ENCODE results near the gene COX7C.
A peak's percentile ranks its signal among the peaks of the same experiment; 100 is the strongest.
"Not testable (repeated sequence)": the region's sequence is repeated elsewhere in the genome, so short reads cannot be mapped to it uniquely, and the experiment has no call there.

The COX7C gene, protein sequence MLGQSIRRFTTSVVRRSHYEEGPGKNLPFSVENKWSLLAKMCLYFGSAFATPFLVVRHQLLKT

DNA sequence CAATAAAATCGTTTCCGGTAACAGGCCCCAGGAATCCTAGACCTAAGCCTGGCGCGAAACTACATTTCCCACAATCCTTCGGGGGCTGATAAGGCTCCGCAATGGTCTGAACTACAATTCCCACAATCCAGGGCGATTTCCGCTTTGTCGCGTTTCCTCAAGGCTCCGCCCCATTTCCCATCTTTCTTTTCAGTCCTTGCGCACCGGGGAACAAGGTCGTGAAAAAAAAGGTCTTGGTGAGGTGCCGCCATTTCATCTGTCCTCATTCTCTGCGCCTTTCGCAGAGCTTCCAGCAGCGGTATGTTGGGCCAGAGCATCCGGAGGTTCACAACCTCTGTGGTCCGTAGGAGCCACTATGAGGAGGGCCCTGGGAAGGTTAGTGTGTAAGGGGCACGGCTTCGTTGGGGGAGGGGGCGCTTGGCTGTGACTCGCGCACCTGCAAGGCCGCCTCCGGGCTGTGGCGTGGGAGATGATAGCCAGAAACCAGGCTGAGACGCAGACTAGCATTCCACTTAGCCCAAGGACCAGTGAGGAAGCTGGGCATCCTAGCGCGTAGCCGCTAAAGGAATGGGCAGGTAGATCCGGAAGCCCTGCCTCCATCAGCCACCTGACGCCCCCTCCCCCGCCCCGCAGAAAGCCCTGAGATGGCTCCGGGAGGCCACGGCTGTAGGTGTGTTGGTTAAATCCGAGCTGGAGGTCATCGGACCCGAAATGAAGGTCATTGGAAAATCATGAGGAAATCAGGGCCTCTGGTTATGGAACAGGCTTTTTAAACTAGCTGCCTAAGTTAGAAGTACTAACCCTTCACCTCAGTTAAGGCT, at the start of gene COX7C:
Gene COX7C, plus strand, starts transcription at position 186 of the 821 bp plus-strand sequence. Its CDS starts 115 bp downstream, at position 301.
- peak; percentile 87 for DNase-seq

DNA sequence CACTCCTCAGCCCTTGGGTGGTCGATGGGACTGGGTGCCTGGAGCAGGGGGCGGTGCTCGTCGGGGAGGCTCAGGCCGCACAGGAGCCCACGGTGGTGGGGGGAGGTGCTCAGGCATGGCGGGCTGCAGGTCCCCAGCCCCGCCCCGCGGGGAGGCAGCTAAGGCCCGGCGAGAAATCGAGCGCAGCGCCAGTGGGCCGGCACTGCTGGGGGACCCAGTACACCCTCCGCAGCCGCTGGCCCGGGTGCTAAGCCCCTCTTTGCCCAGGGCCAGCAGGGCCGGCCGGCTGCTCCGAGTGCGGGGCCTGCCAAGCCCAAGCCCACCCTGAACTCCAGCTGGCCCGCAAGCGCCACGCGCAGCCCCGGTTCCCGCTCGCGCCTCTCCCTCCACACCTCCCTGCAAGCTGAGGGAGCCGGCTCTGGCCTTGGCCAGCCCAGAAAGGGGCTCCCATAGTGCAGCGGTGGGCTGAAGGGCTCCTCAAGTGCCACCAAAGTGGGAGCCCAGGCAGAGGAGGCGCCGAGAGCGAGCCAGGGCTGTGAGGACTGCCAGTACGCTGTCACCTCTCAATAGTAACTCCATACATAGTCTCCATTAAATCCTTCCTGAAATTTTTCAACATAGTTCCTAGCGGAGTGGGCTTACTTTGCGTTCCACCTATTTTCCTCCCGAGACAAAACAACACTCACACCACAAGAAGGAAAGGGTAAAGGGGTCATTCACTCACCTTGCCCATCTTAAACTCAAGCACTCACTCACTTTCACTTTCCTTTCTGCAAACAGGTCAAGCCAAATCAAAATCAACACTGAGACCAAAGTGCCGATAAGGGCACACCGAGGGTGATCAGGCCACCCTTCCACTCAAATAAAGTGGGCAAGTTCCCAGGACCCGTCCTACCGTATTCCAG, 48.0 kb upstream of the COX7C start:
- not testable (repeated sequence) for DNase-seq

DNA sequence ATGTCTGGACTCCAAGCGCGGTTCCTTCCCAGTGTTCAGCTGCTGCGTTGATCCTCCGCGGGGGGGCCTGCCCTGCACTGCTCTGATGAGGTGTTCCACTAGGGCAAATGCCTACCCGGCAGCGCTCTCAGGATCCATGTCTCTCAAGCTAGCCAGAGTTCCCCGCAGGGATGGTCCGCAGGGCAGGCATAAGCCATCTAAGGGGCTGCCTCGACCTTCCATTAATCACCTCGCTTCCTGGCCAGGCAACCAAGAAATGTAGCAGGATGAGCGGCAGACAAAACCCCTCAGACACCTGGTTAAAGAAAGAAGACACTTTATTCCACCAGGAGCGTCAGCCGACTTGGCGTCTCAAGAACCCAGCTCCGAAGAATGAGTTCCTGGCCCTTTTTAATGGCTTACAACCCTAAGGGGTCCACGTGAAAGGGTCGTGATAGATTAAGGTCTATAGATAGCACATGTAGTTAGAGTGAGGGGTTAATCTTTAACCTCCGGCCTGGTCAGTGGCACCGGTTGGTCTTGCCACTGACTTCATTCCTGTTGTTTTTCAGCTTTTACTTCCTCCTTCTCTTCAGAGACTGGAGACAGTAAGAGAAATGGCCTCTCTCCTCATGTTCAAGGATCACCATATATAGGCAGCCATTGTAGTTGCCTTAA, 47.2 kb upstream of the COX7C start:
- DNase-seq, result no peak

DNA sequence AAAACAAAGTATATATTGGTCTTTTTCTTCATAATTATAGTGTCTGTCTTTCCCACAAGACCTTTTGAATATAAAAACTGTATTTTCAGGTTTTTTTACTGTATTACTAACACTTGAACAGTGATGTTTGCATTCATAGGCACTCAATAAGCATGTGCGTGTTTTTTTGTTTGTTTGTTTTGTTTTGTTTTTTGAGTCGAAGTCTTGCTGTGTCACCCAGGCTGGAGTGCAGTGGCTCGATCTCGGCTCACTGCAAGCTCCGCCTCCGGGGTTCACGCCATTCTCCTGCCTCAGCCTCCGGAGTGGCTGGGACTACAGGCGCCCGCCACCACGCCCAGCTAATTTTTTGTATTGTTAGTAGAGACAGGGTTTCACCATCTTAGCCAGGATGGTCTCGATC, 46.6 kb upstream of the COX7C start:
- DNase-seq, result not testable (repeated sequence)

DNA sequence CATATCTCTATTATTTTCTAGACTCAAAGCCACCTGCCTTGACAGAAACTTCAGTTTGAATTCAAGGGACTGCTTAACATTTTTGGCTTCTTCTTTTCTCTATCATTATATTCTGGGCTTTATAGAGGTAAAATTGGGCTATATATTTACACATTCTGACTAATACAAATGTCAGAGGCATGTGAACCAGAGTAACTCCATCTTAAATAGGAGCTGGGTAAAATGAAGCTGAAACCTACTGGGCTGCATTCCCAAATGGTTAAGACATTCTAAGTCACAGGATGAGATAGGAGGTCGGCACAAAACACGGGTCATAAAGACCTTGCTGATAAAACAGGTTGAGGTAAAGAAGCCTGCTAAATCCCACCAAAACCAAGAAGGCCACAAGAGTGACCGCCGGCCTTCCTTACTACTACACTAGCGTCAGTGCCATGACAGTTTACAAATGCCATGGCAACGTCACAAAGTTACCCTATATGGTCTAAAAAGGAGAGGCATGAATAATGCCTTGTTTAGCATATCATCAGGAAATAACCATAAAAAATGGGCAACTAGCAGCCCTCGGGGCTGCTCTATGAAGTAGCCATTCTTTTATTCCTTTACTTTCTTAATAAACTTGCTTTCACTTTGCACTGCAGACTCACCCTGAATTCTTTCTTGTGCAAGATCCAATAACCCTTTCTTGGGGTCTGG, 44.8 kb upstream of the COX7C start:
- no peak for DNase-seq

DNA sequence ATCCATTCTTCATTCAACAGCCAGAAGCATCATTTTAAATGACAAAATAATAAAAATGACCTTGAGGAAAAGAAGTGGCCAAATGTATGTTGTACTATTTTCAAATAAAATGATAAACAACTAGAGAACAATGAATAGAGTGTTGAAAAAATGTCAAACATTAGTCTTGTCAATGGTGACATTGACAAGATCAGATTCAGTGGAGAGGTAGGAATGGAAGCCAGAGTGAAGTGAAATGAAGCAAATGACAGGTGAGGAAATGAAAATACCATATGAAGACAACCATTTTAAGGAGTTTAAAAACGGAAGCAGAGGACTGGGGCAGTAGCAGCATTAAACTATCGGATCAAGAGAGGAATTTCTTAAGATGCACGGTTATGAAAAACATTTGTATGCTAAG, 38.2 kb upstream of the COX7C start:
- DNase-seq, result no peak

DNA sequence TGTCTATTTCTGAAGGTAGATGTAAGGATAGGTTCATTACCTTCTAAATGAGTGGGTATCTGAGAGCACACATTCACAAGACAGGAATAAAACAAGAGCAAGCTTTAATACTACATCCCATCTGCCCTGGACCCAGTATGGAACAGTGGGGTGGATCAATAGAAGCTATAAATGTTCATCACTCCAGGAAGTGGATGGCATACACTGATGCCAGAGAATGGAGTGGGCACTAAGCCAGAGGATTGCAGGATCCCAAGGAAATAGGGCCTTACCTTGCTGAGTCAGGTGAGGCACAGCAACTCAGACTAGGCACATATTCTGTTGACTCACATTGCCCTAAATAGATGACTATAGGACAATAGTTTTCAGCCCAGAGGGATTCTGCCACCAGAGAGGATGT, 21.3 kb upstream of the COX7C start:
- no peak for DNase-seq

DNA sequence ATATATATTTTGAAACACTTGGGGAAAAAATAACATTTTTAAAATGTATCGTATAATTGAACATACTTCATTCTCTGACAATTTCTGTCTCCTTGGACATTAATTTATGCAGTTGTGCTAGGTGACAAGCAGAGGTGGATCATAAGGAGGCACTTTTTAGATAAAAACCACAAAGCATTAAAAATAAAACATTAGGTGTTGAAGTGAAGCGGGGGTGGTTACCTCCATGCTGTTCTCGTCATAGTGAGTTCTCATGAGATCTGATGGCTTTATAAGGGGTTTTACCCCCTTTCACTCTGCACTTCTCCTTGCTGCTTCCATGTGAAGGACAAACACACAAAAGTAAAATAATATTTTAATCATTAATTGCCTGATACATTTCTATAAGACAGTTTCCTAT, 11.9 kb upstream of the COX7C start:
- no peak for DNase-seq

DNA sequence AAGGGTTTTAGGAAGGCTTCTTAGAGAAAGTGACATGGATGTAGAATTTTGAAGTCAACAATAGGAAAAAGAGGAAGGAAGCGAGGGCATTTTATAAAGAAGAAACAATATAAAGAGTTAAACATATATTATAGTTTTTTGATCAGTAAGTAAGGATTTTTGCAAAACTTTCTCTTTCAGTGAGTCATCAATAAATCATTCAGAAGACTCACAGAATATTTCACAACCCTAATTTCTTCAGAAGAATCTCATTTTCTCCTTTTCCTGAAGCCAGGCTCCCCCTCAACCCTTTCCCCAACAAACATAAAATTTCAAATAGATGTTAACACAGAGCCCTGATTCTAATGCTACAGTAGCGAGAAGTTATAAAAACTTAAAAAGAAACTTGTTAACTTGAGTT, 4.3 kb upstream of the COX7C start:
- no peak for DNase-seq

DNA sequence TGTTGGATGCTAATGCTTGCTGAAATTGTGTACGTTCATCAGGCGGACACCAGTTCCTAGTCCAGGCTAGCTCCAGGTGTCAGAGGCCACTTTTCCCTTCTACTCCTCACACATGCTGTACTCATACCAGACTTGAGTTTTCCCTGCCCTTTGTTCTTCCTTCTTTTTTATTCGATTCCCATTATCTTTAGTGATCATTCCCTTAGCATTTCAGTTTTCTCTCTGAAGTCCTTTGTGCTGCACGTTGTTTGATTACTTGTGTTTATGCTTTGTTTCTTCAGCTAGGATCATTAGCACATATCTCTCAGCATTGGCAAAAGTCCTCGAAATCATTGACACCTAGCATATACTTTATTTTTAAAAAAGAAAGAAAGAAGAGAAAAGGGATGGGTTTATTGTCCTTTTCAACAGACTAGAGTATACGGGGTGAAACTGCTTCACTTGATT, 409 bp upstream of the COX7C start:
- no peak for DNase-seq

DNA sequence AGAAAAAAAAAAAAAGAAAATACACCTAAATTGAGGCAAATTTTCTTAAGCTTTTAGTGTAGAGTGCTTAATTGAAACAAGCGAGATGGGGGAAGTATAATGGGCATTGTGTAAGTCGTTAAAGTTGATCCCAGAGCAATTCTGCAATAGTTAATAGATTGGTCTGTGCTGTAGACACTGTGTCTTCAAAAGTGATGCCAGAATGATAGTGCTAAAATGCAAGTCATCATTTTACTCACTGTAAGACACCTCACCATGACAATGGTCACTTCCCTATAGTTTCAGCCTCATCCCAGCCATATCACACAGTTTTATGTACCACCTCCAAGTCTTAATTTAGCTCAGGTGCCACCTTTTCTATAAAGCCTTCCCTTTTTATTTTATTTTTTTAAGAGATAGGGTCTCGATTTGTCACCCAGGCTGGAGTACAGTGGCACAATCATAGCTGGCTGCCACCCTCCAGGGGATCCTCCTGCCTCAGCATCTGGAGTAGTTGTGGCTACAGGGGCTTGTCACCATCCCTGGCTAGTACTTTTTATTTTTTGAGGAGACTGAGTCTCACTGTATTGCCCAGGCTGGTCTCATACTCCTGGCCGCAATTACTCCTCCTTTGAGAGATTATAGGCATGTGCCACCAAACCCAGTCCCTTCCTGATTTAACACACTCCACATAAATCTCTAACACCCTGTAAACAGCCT, 6.2 kb downstream of the COX7C start:
- no peak for DNase-seq

DNA sequence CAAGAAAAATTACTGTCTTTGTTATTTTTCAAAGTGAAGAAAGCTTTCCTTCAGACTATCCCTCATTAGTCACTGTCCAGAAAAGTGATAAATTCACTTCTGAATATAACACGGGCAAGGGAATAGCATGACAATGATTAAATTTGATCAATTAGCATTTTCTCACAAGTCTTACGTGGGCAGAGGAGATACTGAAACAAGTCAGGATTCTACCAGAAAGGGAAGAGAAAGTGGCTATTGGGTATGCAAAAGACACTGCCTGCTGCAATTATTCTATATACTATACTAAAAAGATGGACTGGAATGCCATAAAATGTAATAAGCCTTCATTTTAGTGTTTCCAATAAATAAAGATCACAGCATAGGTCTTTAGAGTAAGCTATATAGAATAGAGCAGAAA, 7.4 kb downstream of the COX7C start:
- DNase-seq, result no peak

DNA sequence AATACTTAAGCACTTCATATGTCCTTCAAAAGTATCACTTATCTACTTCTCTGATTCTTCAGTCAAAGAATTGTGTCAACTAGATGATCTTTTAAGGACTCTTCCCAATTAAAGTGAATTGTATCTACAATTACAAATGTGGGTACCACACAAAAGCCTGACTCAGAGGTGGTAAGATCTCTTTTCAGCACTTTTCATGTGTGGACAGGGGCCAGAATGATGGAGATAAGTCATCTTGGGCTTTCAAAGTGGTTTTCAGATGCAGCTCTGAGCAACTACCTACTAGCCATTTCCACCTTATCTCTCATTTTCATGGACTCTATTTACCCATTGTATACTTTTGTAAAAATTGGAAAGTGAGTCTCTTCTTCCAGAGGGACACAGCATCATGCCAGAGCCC, 8.4 kb downstream of the COX7C start:
- DNase-seq, result no peak

DNA sequence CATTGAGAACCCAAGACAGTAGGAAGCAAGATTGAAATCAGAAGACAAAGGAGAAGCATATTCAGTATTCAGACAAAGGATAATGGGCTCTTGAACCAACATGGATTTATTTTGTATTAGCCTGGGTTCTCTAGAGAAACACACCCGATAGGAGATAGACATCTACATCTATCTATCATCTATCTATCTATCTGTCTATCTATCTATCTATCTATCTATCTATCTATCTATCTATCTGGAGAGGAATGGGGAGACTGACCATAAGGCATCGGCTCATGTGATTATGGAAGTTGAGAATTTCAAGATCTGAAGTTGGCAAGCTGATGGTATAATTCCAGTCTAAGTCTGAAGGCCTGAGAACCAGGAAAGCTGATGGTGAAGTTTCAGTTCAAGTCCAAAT, 13.4 kb downstream of the COX7C start:
- no peak for DNase-seq

DNA sequence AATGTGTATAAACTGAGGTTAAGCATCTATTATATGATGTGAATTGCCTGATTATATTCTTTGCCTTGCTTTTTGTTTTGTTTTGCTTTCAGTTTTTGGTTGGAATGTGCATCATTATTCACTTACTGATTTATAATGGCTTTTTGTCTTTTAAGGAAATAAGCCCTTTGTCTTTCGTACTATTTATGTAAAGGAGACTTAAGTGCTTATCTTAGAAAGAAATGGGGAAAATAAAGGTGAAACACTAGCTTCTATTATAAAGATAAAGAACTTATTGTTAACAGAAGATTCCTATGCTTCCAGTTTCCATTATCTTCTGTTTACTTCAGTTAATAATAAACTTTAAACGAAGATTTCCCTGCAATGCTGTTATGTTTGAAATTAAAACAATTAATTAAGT, 23.3 kb downstream of the COX7C start:
- no peak for DNase-seq

DNA sequence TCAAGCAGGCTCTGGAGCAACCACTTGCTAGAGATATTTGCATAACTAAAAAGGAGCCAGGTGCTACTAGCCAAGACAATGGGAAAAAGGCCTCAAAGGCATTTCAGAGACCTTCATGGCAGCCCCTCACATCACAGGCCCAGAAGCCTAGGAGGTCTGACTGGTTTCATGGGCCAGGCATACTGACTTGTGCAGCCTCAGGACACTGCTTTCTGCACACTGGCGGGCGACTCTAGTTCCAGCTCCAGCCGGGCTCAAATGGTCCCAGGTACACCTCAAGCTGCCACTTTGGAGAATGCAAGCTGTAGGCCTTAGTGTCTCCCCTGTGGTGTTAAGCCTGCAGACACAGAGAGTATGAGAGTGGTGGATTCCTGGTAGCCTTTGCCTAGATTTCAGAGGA, 27.1 kb downstream of the COX7C start:
- DNase-seq, result no peak

DNA sequence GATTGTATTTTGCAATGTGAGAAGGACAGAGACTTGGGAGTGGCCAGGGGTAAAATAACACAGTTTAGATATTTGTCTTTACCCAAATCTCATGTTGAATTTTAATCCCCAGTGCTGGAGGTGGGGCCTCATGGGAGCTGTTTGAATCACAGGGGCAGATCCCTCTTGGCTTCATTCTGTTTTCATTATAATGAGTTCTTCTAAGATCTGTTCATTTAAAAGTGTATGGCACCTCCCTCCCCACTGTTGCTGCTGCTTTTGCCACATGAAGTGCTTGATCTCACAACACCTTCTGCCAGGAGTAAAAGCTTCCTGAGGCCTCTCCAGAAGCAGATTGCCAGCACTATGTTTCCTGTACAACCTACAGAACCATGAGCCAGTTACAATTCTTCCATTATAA, 28.1 kb downstream of the COX7C start:
- no peak for DNase-seq

DNA sequence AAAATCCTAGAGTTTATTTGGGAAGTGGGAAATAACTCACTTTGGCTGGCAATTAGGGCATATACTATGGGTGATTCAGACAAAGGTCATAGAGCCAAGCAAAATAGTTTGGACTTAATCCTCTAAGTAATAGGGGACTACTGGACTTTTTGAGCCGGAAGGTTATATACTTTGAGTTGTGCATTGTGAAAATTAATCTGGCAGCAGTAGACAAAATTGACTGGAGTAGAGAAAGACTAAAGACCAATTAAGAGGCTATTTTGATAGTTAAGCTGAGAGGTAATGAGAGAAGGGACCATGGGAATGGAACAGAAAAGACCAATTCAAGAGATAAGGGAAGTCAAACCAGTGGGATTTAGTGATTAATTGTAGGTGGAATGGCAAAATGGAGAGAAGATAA, 28.9 kb downstream of the COX7C start:
- DNase-seq, result no peak

DNA sequence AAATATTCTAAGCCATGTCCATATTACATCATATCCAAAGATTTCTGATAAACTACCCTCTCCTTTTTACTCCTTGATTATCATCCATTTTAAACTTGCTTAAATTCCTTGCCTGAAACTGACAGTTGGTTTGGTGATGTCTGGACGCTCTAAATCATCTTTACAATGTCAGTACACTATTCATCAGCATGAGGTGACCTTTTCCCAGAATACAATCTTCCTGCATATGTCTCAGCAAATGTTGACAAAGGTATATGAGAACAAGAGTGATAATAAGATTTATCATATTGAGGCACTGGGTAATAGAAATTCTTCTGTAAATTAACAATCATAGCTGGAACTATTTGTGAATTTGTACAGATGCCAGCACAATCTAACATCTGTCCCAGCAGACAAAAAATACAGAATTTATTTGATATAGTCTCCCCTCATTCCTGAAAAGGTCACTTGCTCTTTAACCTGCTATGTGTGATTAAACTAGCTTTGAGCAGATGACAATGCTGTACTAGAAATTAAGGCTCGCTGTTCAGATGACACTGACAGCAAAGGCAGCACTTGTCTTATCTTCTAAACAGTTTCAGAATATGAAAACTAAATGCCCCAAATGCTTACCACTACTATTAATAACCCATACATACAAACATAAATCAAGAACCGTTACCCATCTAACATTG, 32.2 kb downstream of the COX7C start:
- no peak for DNase-seq

DNA sequence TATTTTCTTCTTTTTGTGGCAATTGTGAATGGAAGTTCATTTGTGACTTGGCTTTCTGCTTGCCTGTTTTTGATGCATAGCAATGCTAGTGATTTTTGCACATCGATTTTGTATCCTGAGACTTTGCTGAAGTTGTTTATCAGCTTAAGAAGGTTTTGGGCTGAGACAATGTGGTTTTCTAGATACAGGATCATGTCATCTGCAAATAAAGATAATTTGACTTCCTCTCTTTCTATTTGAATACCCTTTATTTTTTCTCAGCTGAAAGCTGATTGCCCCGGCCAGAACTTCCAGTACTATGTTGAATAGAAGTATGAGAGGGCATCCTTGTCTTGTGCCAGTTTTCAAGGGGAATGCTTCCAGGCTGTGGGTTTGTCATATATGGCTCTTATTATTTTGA, 43.0 kb downstream of the COX7C start:
- DNase-seq, result not testable (repeated sequence)

DNA sequence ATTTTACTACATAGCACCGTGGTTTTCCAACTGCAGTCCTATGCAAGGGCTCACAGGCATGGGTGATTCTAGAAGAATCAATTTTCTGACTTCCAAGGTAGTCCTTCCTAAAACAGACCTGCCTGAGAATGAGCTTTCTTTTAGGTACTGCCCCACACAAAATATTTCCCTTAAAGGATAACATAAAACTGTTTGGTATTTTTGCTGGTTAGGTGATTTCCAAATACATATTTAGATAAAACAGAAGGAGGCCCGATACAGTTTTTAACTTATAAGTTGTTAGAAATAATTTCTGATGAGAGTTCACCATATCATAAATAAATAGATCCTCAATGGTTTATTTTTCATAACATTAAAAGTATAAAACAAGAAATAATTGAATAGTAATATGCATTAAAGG, 46.4 kb downstream of the COX7C start:
- DNase-seq, result no peak
